HEK293 (cell line): ENCODE results near the gene FAT2.

Source experiments
- CTCF ChIA-PET: fragments of 350-600 bp; formaldehyde crosslinking; extraction: SDS; loops from one replicate; lab custom pipeline; 2021; ENCODE audit warnings: antibody characterized with exemption; lab: Yijun Ruan, JAX
- POLR2A ChIA-PET: fragments of 300-600 bp; formaldehyde crosslinking; extraction: SDS; loops from one replicate; lab custom pipeline; 2020; ENCODE audit warnings: antibody characterized with exemption, inconsistent platforms; lab: Yijun Ruan, JAX
- H3K27ac ChIP-seq: fragments of 200-500 bp; sonication (Bioruptor generic); 2 replicates; pipeline ENCODE4 v1.5.1; 2014; ENCODE audit warnings: low read depth, low read length, control low read depth, inconsistent platforms; ENCODE audit errors: extremely low read depth
- H3K36me3 ChIP-seq, 2 experiments: fragments of 200-500 bp in 1 of 2; sonication (Bioruptor generic) in 1 of 2; 1 replicate in 1 of 2; 2 replicates in 1 of 2; pipeline ENCODE4 v1.5.1; 2014 to 2017; ENCODE audit warnings: inconsistent platforms in 2 of 2, low read length in 2 of 2; ENCODE audit not compliant: control insufficient read depth in 2 of 2, insufficient read depth in 1 of 2
- H3K4me1 ChIP-seq: fragments of 200-500 bp; sonication (Bioruptor generic); 2 replicates; pipeline ENCODE4 v1.5.1; 2014; ENCODE audit warnings: mild to moderate bottlenecking, low read length, inconsistent platforms; ENCODE audit not compliant: control insufficient read depth, insufficient read depth
- H3K4me3 ChIP-seq: 2 replicates; pipeline ENCODE4 v1.5.1; 2011; ENCODE audit warnings: low read depth, mild to moderate bottlenecking, control low read depth, low read length, moderate library complexity
- H3K9me3 ChIP-seq: fragments of 200-500 bp; sonication (Bioruptor generic); 2 replicates; pipeline ENCODE4 v1.5.1; 2014; ENCODE audit warnings: low read depth, low read length, inconsistent platforms; ENCODE audit not compliant: control insufficient read depth, insufficient read depth
- BCL11A ChIP-seq: fragments of 450-650 bp; formaldehyde crosslinking; IDR thresholded peaks from 2 replicates; pipeline ENCODE4 v1.5.1; 2016; ENCODE audit warnings: low read depth, missing biosample characterization, missing genetic modification characterization
- GLIS1 ChIP-seq: fragments of 450-650 bp; formaldehyde crosslinking; IDR thresholded peaks from 2 replicates; pipeline ENCODE4 v1.5.1; 2016; ENCODE audit warnings: missing biosample characterization, missing genetic modification characterization
- PATZ1 ChIP-seq: fragments of 450-650 bp; formaldehyde crosslinking; IDR thresholded peaks from 2 replicates; pipeline ENCODE4 v1.5.1; 2016; ENCODE audit warnings: missing biosample characterization, missing genetic modification characterization
- PRDM2 ChIP-seq: fragments of 450-650 bp; formaldehyde crosslinking; IDR thresholded peaks from 2 replicates; pipeline ENCODE4 v1.5.1; 2016; ENCODE audit warnings: missing biosample characterization, missing genetic modification characterization, borderline replicate concordance
- REST ChIP-seq: fragments of 450-650 bp; formaldehyde crosslinking; IDR thresholded peaks from 2 replicates; pipeline ENCODE4 v1.5.1; 2016; ENCODE audit warnings: missing biosample characterization, missing genetic modification characterization
- ZNF133 ChIP-seq: fragments of 450-650 bp; formaldehyde crosslinking; IDR thresholded peaks from 2 replicates; pipeline ENCODE4 v1.5.1; 2016; ENCODE audit warnings: missing biosample characterization, missing genetic modification characterization
- ZNF335 ChIP-seq: fragments of 450-650 bp; formaldehyde crosslinking; conservative IDR thresholded peaks from 2 replicates; pipeline ENCODE4 v1.5.1; 2016; ENCODE audit warnings: missing biosample characterization, missing genetic modification characterization
- ZNF510 ChIP-seq: fragments of 450-650 bp; formaldehyde crosslinking; IDR thresholded peaks from 2 replicates; pipeline ENCODE4 v1.5.1; 2018; ENCODE audit warnings: mild to moderate bottlenecking, missing genetic modification characterization, missing biosample characterization; ENCODE audit not compliant: insufficient replicate concordance
- ZNF561 ChIP-seq: fragments of 450-650 bp; IDR thresholded peaks from 2 replicates; pipeline ENCODE4 v1.5.1; 2018; ENCODE audit warnings: missing biosample characterization, missing genetic modification characterization, borderline replicate concordance
- ZNF571 ChIP-seq: fragments of 450-650 bp; formaldehyde crosslinking; IDR thresholded peaks from 2 replicates; pipeline ENCODE4 v1.5.0; 2017; ENCODE audit warnings: missing biosample characterization, missing genetic modification characterization
- ZNF777 ChIP-seq: fragments of 450-650 bp; formaldehyde crosslinking; IDR thresholded peaks from 2 replicates; pipeline ENCODE4 v1.5.1; 2017; ENCODE audit warnings: missing biosample characterization, missing genetic modification characterization, borderline replicate concordance
- ZNF792 ChIP-seq: fragments of 450-650 bp; formaldehyde crosslinking; IDR thresholded peaks from 2 replicates; pipeline ENCODE4 v1.5.1; 2016; ENCODE audit warnings: missing biosample characterization, missing genetic modification characterization
- TF ChIP-seq, protein P1 (sequence below): fragments of 450-650 bp; formaldehyde crosslinking; IDR thresholded peaks from 2 replicates; pipeline ENCODE4 v1.5.1; 2016; ENCODE audit warnings: missing biosample characterization, missing genetic modification characterization

FAT2 gene

GRCh38 chr5:151597749-151598148, 6.6 kb upstream of the FAT2 start (continued):
- TF ChIP-seq PRDM2 (no peak), ZNF510 (tag by site-specific recombination) (no peak), GLIS1 (tag by site-specific recombination) (no peak), ZNF561 (tag by site-specific recombination) (no peak), ZNF335 (tag by site-specific recombination) (no peak), ZNF792 (tag by site-specific recombination) (no peak), ZNF777 (tag by site-specific recombination) (no peak)
- TF ChIP-seq, protein P1, sequence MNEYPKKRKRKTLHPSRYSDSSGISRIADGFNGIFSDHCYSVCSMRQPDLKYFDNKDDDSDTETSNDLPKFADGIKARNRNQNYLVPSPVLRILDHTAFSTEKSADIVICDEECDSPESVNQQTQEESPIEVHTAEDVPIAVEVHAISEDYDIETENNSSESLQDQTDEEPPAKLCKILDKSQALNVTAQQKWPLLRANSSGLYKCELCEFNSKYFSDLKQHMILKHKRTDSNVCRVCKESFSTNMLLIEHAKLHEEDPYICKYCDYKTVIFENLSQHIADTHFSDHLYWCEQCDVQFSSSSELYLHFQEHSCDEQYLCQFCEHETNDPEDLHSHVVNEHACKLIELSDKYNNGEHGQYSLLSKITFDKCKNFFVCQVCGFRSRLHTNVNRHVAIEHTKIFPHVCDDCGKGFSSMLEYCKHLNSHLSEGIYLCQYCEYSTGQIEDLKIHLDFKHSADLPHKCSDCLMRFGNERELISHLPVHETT (tag by site-specific recombination), result no peak

DNA sequence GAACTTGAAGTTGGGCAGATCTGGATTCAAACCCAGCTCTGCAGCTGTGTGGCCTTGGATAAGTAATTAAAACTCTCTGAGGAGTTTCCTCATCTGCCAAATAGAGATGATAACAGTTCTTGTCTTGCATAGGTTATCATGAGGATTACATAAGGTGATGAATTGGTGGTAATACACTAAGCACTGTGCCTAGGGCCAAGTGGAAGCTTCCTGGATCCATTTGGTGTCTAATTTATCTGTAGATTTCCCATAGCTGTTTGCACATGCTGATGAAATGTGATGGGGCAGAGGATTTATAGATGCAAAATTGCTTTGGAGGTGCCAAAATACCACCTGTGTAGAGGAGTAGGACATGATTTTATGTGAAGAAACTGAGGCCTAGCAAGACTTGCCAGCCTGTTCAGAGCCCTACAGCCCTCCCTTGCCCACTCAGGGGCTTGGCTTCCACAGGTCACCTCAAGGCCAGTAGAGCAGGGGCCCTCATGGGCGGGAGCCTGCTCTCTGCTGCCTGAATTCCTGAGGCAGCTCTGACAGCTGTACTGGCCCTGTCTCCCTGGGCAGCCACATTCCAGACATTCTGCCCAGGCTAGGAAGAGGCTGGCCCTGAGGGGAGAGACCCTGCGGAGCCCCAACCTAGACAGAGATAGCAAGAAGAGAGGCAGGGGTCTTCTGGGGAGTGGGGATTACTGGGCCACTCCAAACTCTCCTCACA, 5.9 kb upstream of the FAT2 start:
- Histone ChIP-seq H3K9me3 (no peaks in the 10 kb centered on the region), H3K36me3 (no peaks in the 10 kb centered on the region), H3K4me1 (no peaks in the 10 kb centered on the region), H3K4me3 (no peak overlapping the region), H3K27ac (no peak overlapping the region)
- TF ChIP-seq ZNF133 (tag by site-specific recombination), result no peak
- no peak for TF ChIP-seq PATZ1 (tag by site-specific recombination)
- no peak for TF ChIP-seq REST (tag by site-specific recombination)
- no peak for TF ChIP-seq BCL11A (tag by site-specific recombination)
- no peak for TF ChIP-seq ZNF571 (tag by site-specific recombination)
- ChIA-PET CTCF (interaction anchor here (0.6 to 1.1 kb wide), 3 partner anchors 8 to 63 kb away, joined by 3 read pairs; no protein-coding TSS in a partner anchor), POLR2A (no interaction called here)
